Measurements from ENCODE around the gene ITLN2.

DNA sequence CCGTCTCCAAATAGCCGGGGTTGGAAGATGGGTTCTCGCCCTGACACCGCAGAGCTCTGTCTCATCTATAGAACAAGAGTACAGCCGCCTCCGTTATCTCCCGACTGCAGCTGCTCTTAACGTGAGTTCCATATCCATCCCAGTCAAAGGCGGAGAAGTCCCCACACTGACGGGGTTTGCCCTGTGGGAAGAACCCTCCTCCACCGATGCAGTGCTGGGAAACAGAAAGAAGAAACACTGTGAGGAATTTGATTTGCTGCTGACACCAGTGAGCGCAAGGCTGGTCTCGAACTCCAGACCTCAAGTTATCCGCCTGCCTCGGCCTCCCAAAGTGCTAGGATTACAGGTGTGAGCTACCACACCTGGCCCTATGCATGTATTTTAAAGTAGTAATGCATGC, 9.5 kb downstream of the ITLN2 start:
- no peak for TF ChIP-seq POLR2A (IDR thresholded peaks at IDR 0.05; ENCODE audit: low read depth, low read length)
- no peak for TF ChIP-seq POLR2AphosphoS5 (IDR thresholded peaks at IDR 0.05; ENCODE audit: low read depth, low read length)

Measured in GM12892 (cell line).